Rectal smooth muscle tissue (tissue), 1 donor: ENCODE data around the gene DEDD2.

Experiments used
- H3K27ac ChIP-seq: one replicate; pipeline ENCODE4 v1.7.0; 2013; ENCODE audit warnings: low read depth, low read length, inconsistent platforms
- H3K27me3 ChIP-seq: one replicate; pipeline ENCODE4 v1.7.0; 2013; ENCODE audit warnings: low read length; ENCODE audit not compliant: control insufficient read depth, insufficient read depth
- H3K36me3 ChIP-seq: one replicate; pipeline ENCODE4 v1.7.0; 2013; ENCODE audit warnings: low read length; ENCODE audit not compliant: control insufficient read depth, insufficient read depth
- H3K4me1 ChIP-seq: one replicate; pipeline ENCODE4 v1.7.0; 2013; ENCODE audit warnings: low read length; ENCODE audit not compliant: control insufficient read depth, insufficient read depth
- H3K4me3 ChIP-seq: one replicate; pipeline ENCODE4 v1.7.0; 2013; ENCODE audit warnings: low read length
- H3K9ac ChIP-seq: one replicate; pipeline ENCODE4 v1.7.0; 2013; ENCODE audit warnings: low read length

The DEDD2 gene

DNA sequence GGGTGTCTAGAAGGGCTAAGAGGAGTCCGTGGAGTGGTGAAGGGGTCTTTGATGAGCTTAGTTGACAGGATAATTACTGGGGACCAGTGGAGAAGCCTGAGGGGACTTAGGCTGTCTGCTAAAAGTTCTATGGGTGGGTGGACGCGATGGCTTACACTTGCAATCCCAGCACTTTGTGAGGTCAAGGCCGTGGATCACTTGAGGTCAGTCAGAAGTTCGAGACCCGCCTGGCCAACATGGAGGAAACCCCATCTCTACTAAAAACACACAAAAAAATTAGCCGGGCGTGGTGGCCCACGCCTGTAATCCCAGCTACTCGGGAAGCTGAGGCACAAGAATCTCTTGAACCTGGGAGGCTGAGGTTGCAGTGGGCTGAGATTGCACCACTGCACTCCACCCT lies 27.8 kb upstream of the DEDD2 start:
- peak overlapping the region; percentile 40 for H3K4me3 ChIP-seq
- H3K36me3 ChIP-seq: peaks cover 6% of the 10 kb centered on the region
- peaks cover 19% of the 10 kb centered on the region for H3K4me1 ChIP-seq

DNA sequence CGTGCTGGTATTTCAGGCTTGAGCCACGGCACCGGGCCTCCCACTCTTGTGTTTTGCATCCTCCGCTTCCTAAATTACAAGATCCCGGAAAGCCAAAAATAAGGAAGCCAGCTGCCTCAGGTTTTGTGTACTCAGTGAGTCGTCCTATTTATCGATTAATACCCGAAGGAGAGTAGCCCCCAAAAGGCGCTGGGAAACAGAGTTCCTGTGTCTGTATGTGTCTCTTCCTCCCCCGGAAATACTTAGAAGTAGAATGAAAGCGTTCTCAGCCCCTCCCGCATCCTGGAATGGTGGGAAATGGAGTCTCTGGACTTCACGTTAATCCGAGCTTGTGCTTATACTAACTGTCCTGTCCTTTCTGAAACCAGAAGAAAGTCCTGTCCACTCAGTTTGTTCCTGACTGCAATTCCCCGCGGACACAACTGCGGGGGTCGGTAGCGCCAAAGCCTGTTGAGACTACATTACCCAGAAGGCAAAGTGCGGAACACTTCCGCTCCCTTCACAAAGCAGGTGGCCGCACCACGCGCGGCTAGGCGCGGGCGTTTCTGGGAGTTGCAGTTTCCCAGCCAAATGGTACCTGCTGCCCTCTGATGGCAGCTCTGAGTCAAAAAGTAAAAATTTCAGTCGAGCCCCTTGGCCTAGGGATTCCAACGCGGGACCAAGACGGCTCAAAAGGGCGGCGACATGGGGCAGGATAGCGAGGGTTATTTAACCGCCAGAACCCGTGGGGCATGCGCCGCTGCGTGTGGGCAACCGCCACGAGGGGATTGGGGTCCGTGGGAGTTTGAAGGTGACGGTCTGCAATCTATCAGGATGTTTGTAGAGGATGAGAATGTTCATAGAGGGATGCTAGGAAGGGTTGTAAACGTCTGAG lies 27.1 kb upstream of the DEDD2 start:
- peak overlapping the region; percentile 74 for H3K4me3 ChIP-seq
- H3K4me1 ChIP-seq: peaks cover 17% of the 10 kb centered on the region
- H3K27me3 ChIP-seq: no peaks in the 10 kb centered on the region
- peak overlapping the region; percentile 92 for H3K27ac ChIP-seq
- H3K36me3 ChIP-seq: peaks cover 7% of the 10 kb centered on the region
- peak overlapping the region; percentile 43 for H3K9ac ChIP-seq

More for the DNA sequence above, 27.8 kb upstream of the DEDD2 start:
- Histone ChIP-seq H3K27ac (peak overlapping the region; percentile 92), H3K27me3 (no peaks in the 10 kb centered on the region), H3K9ac (no peak overlapping the region)

DNA sequence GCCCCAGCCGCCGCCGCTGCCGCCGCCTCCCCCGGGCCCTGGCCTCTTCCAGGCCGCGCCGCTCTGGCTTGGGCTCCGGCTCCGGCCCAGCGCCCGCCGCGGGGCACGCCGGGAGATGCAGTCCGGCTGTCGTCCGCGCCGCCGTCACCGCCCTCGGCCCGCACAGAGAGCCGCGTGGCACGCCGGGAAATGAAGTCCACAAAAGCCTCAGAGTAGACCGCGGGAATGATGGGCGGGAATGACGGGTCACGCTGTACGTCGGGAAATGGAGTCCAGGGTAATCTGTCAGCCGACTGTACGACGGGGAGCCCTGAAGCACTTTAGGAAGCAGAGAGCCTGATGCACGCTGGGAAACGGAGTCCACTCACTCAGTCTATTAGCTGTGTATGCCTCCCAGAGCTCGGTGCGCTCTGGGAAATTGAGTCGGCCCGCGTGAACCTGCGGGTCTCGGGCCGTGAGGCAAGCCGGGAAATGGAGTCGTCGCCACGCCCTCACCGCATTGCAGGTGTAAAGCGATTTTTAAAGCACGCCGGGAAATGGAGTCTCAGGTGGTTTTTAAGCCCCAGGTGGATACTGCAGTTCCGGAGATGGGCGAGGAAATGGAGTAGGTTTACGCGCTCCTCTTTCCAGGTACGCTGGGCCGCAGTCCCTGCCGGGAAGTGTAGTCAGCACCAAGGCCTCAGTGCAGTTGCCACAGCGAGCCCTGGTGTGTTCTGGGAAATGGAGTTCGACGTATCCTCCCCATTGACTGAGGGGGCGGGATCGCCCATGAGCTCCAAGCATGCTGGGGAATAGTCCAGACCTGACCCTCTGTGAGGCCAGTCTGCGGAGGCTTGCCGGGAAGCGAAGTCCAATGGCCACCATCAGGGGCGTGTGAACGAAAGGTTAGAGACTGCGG lies 25.3 kb upstream of the DEDD2 start, which contains the start of gene GSK3A:
Gene GSK3A, minus strand, starts transcription at position 91 of the 898 bp plus-strand sequence. CDS start 137 bp downstream, outside the sequence.
- Histone ChIP-seq H3K36me3 (peaks cover 5% of the 10 kb centered on the region), H3K9ac (peak within 1 kb of the TSS; percentile 66), H3K4me1 (peaks cover 17% of the 10 kb centered on the region), H3K27me3 (no peaks in the 10 kb centered on the region), H3K27ac (peak within 1 kb of the TSS; percentile 84), H3K4me3 (peak within 1 kb of the TSS; percentile 74)

DNA sequence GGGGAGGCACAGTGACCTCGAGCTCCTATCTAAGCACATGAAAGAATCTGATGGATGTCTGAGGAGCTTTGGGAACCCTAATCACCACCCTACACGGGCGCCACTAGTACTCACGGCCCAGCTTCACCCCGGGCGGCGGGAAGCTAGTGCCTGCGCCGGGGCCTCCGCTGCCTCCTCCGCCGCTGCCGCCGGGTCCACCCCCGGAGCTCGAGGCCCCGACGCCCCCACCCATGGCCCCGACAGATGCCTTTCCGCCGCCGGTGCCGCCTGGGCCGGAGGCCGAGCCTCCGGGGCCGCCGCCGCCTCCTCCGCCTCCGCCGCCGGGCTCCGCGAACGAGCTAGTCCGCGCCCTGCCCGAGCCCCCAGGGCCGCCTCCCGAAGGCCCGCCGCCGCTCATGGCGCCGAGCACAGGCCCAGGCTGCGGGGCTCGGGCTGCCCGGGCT lies 24.6 kb upstream of the DEDD2 start:
- peak overlapping the region; percentile 66 for H3K4me3 ChIP-seq
- H3K36me3 ChIP-seq: peaks cover 5% of the 10 kb centered on the region
- peak overlapping the region; percentile 27 for H3K27ac ChIP-seq
- H3K27me3 ChIP-seq: no peaks in the 10 kb centered on the region
- H3K4me1 ChIP-seq: peaks cover 17% of the 10 kb centered on the region
- H3K9ac ChIP-seq: peak overlapping the region; percentile 66

DNA sequence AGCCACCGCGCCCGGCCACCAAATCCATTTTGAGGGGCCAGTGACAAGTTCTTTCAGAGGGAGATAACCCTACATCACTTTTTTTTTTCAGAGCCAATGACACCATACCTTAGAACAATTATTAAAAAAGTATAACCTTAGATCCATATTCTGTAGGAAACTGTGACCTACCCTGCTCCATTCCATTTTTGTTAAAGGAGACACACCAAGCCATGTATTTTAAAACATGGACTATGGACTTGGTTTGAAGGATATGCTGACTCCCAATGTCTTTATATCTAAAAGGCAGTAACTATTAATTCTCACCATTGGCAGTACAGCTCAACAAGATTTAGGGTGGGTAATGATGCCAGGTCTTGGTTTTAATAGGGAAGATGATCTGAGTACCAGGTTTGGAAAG lies 23.8 kb upstream of the DEDD2 start:
- Histone ChIP-seq H3K4me1 (peaks cover 14% of the 10 kb centered on the region), H3K36me3 (peaks cover 11% of the 10 kb centered on the region), H3K4me3 (peak overlapping the region; percentile 66), H3K27ac (no peak overlapping the region), H3K27me3 (no peaks in the 10 kb centered on the region), H3K9ac (peak overlapping the region; percentile 66)

DNA sequence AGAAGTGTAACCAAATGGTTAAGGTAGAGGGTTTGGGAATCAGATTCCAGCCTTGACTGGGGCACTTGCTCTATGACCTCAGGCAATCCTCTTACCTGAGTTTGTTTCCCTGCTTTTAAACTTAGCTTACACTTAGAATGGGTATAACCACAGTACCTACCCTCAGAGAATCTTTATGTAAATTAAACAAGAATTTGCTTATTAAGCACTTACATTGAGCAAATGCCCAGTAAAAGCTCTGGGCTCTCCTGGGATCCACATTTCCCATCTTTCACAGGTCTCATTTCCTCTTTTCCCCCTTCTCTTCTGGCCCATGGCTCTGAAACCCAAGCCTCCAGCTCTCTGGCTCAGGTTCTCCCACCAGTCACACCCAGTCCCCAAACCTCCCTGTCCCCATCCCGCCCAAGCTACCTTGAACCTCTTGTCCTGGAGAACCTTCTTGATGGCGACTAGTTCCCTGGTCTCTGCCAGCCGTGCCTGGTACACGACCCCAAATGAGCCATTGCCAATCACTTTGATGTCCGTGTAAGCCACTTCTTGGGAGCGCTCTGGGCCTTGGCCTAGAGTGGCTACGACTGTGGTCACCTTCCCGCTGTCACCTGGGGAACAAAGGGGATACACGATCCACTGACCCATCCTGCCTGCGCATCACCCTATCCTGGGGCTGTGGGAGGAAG lies 22.2 kb upstream of the DEDD2 start:
- H3K27ac ChIP-seq: no peak overlapping the region
- peaks cover 24% of the 10 kb centered on the region for H3K36me3 ChIP-seq
- no peak overlapping the region for H3K9ac ChIP-seq
- H3K4me1 ChIP-seq: peaks cover 7% of the 10 kb centered on the region
- H3K27me3 ChIP-seq: no peaks in the 10 kb centered on the region
- H3K4me3 ChIP-seq: no peak overlapping the region

DNA sequence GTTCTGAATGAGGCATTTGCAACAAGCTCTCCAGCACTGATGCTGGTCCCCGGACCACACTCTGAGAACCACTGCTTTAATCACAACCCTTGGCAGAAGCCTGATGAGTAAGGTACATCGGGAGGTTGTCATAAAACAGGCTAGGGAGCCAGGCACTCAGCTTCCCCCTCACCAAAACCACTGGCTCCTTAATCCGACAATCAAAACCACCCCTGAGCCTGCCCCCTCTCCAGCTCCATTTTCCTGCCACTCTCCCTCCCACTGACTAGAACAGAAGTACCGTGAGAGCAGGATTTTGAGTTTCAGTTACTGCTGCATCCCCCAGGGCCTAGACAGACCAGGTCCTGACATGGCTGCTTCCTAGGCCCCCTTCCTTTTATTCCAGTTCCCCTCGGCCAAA lies 17.7 kb upstream of the DEDD2 start:
- Histone ChIP-seq H3K36me3 (peaks cover 51% of the 10 kb centered on the region), H3K9ac (no peak overlapping the region)

DNA sequence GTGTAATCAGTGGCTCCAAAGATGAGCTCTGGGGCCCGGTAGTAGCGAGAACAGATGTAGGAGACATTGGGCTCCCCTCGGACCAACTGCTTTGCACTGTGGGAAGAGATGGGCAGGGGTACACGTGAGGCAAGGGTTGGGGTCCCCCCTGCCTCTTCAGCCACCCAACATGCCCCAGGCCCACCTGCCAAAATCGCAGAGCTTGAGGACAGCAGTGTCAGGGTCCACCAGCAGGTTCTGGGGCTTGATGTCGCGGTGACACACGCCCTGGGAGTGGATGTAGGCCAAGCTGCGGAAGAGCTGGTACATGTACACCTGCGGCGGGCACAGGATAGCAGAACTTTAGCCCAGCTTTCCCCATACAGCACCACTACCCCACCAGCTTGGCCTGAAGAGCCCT lies 16.9 kb upstream of the DEDD2 start:
- H3K4me3 ChIP-seq: no peak overlapping the region
- no peak overlapping the region for H3K27ac ChIP-seq
- peaks cover 50% of the 10 kb centered on the region for H3K36me3 ChIP-seq
- no peaks in the 10 kb centered on the region for H3K27me3 ChIP-seq
- H3K4me1 ChIP-seq: no peaks in the 10 kb centered on the region
- H3K9ac ChIP-seq: no peak overlapping the region

More for the DNA sequence above, 17.7 kb upstream of the DEDD2 start:
- Histone ChIP-seq H3K4me3 (no peak overlapping the region), H3K27me3 (no peaks in the 10 kb centered on the region), H3K27ac (no peak overlapping the region), H3K4me1 (no peaks in the 10 kb centered on the region)

DNA sequence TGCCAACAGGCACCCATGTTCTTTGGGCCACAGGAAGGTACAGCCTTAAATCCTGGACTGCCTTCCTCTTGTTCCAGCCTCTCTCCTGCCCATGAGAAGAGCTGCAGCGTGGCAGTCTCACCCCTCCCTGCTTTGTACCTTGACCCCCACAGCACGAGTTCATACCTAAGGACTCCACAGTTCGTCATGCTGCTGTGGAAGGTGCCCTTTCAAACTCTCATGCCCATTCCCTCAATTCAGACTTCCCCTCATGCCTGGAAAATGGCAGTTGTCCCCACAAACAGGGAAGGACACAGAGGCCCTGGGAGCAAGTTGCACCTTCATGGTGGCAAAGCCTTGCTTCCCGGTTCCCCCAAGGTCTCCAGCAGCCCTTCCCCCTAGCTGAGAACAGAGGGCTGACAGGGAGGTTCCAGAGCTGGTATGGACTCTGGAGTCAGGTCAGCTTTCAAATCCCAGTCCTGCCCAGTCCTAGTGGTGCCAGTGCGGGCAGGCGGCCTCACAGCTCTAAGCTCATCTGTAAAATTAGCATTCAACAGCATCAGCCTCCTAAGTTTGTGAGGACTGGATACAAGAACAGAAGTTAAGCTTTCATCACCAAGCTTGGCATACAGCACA lies 16.3 kb upstream of the DEDD2 start:
- H3K4me3 ChIP-seq: no peak overlapping the region
- no peak overlapping the region for H3K27ac ChIP-seq
- no peaks in the 10 kb centered on the region for H3K4me1 ChIP-seq
- no peak overlapping the region for H3K9ac ChIP-seq
- H3K36me3 ChIP-seq: peaks cover 55% of the 10 kb centered on the region
- H3K27me3 ChIP-seq: no peaks in the 10 kb centered on the region

DNA sequence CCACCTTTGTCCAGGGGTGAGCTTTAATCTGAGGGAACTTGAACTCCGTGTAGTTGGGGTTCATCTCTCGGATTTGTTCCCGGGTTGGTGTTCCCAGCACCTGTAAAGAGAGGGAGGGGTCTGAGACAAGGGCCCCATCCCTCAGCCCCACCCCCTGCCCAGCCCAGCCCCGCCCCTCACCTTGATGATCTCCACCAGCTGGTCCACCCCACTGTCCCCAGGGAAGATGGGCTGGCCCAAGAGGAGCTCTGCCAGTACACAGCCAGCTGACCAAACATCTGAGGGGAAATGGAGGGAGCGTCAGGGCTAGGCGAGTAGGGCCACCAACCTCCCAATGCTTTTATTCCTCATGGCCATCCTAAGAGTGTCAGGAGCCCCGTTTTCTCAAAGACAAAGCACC lies 15.6 kb upstream of the DEDD2 start:
- H3K9ac ChIP-seq: no peak overlapping the region
- H3K27ac ChIP-seq: no peak overlapping the region
- H3K27me3 ChIP-seq: no peaks in the 10 kb centered on the region
- no peak overlapping the region for H3K4me3 ChIP-seq
- peaks cover 57% of the 10 kb centered on the region for H3K36me3 ChIP-seq
- H3K4me1 ChIP-seq: no peaks in the 10 kb centered on the region

DNA sequence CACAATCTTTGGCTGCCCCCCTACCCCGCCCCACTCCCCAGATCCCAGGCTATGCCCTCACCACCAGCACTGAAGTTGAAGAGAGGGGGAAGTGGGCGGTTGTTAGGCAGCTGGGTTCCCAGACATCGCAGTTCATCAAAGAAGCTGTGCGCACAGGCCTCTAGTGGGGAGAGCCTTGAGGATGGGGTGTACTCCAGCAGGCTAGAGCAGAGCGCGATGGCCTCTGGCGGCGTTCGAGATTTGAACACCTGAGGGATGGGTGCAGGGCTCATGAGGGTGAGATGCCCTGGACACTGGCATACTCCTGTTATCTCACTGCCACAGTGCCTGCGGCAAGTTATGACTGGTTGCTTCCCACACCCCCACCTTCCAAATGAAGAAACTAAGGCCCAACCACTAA lies 15.0 kb upstream of the DEDD2 start:
- no peaks in the 10 kb centered on the region for H3K4me1 ChIP-seq
- H3K27me3 ChIP-seq: no peaks in the 10 kb centered on the region
- H3K4me3 ChIP-seq: no peak overlapping the region
- H3K36me3 ChIP-seq: peaks cover 57% of the 10 kb centered on the region
- H3K9ac ChIP-seq: no peak overlapping the region
- H3K27ac ChIP-seq: no peak overlapping the region
